ENCODE data around the gene CGB5.

CGB5 gene

GRCh38 chr19:49064768-49065611 is 21.3 kb downstream of the CGB5 start, which contains the start of gene NTF4:
Gene NTF4 (minus strand): TSS chr19:49064818. CDS start chr19:49061997, 2,821 bp downstream.
- no peak for DNase-seq
- no peak for TF ChIP-seq POLR2A (IDR thresholded peaks at IDR 0.05; ENCODE audit: low read length)
- TF ChIP-seq GATA1 (IDR thresholded peaks at IDR 0.05; ENCODE audit: low read depth, low read length), result no peak

GRCh38 chr19:49065905-49066512 is 22.4 kb downstream of the CGB5 start:
- DNase-seq, result no peak
- no peak for TF ChIP-seq POLR2A (IDR thresholded peaks at IDR 0.05; ENCODE audit: low read length)
- TF ChIP-seq GATA1 (IDR thresholded peaks at IDR 0.05; ENCODE audit: low read depth, low read length), result no peak

DNA sequence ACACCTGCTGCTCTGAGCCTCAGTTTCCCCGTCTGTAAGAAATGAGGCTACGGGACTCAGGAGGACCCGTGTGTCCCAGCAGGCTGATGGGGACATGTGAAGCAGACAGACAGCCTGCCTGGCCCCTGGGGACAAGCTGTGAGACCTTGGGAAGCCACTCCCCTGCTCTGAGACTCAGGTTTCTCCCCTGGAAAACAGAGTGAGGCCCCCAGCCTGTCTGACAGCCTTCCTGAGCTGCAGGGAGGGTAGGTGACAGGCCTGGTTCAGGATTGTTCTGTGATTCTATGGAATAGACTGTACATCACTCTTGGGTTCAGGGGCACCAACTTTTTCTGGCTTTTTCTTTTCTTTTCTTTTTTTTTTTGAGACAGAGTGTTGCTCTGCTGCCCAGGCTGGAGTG is 23.9 kb downstream of the CGB5 start:
- no peak for TF ChIP-seq GATA1 (IDR thresholded peaks at IDR 0.05; ENCODE audit: low read depth, low read length)
- no peak for TF ChIP-seq POLR2A (IDR thresholded peaks at IDR 0.05; ENCODE audit: low read length)
- no peak for DNase-seq

DNA sequence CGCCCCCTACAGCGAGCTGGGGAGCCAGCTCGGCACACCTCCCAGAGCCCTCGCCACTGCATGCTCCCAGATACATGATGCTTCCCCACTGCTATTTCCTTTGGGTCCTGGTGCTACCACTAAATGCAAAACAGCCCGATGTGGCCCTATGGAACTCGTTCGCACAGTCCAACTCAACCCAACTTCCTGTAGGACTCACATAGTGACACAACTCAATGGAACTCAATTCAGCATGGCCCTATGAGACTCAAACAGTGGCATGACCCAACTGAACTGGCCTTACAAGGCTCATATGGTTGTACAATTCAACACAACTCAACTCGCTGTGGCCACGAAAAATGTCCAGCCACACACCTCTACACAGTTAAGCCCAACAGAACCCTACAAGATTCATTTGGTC is 25.4 kb downstream of the CGB5 start:
- TF ChIP-seq GATA1 (IDR thresholded peaks at IDR 0.05; ENCODE audit: low read depth, low read length), result no peak
- TF ChIP-seq POLR2A (IDR thresholded peaks at IDR 0.05; ENCODE audit: low read length), result no peak
- DNase-seq, result no peak

GRCh38 chr19:49070416-49070815 is 26.8 kb downstream of the CGB5 start:
- TF ChIP-seq POLR2A (IDR thresholded peaks at IDR 0.05; ENCODE audit: low read length), result no peak
- no peak for TF ChIP-seq GATA1 (IDR thresholded peaks at IDR 0.05; ENCODE audit: low read depth, low read length)
- DNase-seq, result no peak

DNA sequence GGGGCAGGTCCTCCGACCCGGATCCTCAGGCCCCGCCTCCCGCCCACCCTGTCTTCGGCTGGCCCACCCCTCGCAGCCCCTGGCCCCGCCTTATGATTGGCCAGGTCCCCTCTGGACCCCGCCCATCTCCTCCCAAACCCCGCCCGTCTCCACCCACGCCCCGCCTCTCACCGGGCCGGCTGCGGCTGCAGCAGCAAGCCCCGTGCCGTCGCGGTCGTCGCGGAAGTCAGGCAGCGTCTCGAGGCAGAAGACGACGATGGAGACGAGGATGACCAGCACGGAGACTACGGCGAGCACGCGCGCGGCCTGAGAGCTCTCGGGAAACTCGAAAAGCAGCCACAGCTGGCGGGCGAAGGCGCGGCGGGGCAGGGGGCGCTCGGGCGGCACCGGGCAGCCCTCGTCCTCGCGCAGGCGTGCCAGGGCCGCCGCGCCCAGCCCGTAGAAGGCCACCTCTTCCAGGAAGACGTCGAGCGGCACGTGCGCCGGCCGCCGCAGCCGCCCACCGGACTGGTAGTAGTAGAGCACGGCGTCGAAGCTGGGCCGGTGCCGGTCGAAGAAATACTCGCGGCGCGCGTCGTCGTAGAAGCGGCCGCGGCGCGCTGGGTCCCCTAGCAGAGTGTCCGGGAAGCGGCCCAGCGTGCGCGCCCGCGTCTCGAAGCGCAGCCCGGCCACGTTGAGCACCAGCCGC is 28.4 kb downstream of the CGB5 start:
- TF ChIP-seq GATA1 (IDR thresholded peaks at IDR 0.05; ENCODE audit: low read depth, low read length) (no peak), POLR2A (IDR thresholded peaks at IDR 0.05; ENCODE audit: low read length) (no peak)
- DNase-seq, result no peak

GRCh38 chr19:49073514-49074378 is 30.1 kb downstream of the CGB5 start:
- DNase-seq, result no peak
- TF ChIP-seq POLR2A (IDR thresholded peaks at IDR 0.05; ENCODE audit: low read length) (no peak), GATA1 (IDR thresholded peaks at IDR 0.05; ENCODE audit: low read depth, low read length) (no peak)

GRCh38 chr19:49074869-49075268 is 31.2 kb downstream of the CGB5 start:
- peak; percentile 42 to 52 for DNase-seq

GRCh38 chr19:49080392-49080791 is 36.7 kb downstream of the CGB5 start:
- DNase-seq, result no peak
- TF ChIP-seq POLR2A (IDR thresholded peaks at IDR 0.05; ENCODE audit: low read length) (no peak), GATA1 (IDR thresholded peaks at IDR 0.05; ENCODE audit: low read depth, low read length) (no peak)

GRCh38 chr19:49081273-49081672 is 37.6 kb downstream of the CGB5 start:
- TF ChIP-seq POLR2A (IDR thresholded peaks at IDR 0.05; ENCODE audit: low read length) (no peak), GATA1 (IDR thresholded peaks at IDR 0.05; ENCODE audit: low read depth, low read length) (no peak)
- DNase-seq, result no peak

DNA sequence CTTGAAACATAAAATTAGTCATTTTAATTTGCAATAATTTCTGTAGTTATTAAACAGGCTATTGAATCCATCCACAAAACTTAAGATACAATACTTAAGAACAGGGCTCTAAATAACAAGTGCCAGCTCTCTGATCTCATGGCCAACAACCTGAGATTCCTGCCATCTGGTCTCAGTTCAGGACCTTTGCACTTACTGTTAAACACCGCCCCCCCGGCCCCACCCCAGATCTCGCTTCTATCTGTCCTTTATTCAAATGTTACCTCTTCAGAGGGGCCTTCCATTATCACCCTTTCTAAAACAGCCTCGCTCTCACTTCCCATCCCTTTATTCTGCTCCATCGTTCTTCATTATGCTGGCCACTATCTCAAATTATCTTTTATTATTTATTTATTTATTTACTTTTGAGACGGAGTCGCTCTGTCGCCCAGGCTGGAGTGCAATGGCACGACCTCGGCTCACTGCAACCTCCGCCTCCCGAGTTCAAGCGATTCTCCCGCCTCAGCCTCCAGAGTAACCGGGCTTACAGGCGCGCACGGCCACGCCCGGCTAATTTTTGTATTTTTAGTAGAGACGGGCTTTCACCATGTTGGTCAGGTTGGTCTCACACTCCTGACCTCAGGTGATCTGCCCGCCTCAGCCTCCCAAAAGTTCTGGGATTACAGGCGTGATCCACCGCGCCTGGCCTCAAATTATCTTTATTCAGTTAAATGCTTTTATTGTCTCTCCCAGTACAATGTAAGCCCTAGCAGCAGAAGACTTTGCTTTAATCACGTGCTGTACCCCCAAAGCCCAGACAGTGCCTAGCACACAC is 40.8 kb downstream of the CGB5 start:
- TF ChIP-seq POLR2A (IDR thresholded peaks at IDR 0.05; ENCODE audit: low read length) (no peak), GATA1 (IDR thresholded peaks at IDR 0.05; ENCODE audit: low read depth, low read length) (no peak)
- no peak for DNase-seq

GRCh38 chr19:49085020-49085867 is 41.6 kb downstream of the CGB5 start, which contains the start of gene SNRNP70:
Gene SNRNP70 (plus strand): TSS chr19:49085451. CDS start chr19:49086415, 964 bp downstream.
- peak; percentile 99 for DNase-seq
- peak; percentile 96 for TF ChIP-seq POLR2A (IDR thresholded peaks at IDR 0.05; ENCODE audit: low read length)
- no peak for TF ChIP-seq GATA1 (IDR thresholded peaks at IDR 0.05; ENCODE audit: low read depth, low read length)

All from erythroblast (primary cell).